ENCODE results near the gene VPS36.

Gene VPS36

DNA sequence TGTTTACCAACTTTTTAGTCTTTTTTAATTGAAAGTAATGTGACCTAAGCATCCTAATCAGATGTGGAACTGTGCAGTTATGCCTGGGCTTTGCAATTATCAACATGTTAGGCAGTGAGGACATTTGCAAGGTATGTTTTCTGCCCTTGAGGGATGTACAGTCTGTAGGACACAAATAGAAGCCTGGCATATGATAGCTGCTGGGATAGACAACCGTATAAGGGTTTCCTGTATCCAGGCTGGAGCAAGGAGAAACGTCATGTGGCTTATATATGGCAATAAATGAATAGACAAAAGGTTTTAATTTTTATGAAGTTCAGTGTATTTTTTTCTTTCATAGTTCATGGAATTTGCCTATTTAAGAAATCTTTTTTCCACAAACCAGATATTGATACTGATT, 2.0 kb upstream of the VPS36 start:
- Histone ChIP-seq H3K79me2 (ENCODE audit: control insufficient read depth, low read length) (peaks cover 59% of the 10 kb centered on the region), H3F3A (ENCODE audit: control insufficient read depth, insufficient read depth) (peaks cover 9% of the 10 kb centered on the region), H3K9me2 (replicated peaks; ENCODE audit: control insufficient read depth, low read length) (no peaks in the 10 kb centered on the region), H3K4me1 (ENCODE audit: control insufficient read depth, low read length) (peaks cover 48% of the 10 kb centered on the region), H3K27ac (ENCODE audit: low read depth, low read length) (no peak overlapping the region), H3K4me2 (ENCODE audit: low read length) (no peak overlapping the region), H3K9me3 (ENCODE audit: control insufficient read depth, insufficient read depth, low read length) (no peaks in the 10 kb centered on the region), H3K27me3 (ENCODE audit: control insufficient read depth, low read length) (no peaks in the 10 kb centered on the region), H3K4me3 (ENCODE audit: low read length) (no peak overlapping the region), H3K36me3 (ENCODE audit: control insufficient read depth, low read length) (peaks cover 35% of the 10 kb centered on the region), H4K20me1 (ENCODE audit: control insufficient read depth, insufficient read depth, low read depth, low read length) (peaks cover 20% of the 10 kb centered on the region; the same call in 1 of the 2 replicates)
- TF ChIP-seq, protein P1, sequence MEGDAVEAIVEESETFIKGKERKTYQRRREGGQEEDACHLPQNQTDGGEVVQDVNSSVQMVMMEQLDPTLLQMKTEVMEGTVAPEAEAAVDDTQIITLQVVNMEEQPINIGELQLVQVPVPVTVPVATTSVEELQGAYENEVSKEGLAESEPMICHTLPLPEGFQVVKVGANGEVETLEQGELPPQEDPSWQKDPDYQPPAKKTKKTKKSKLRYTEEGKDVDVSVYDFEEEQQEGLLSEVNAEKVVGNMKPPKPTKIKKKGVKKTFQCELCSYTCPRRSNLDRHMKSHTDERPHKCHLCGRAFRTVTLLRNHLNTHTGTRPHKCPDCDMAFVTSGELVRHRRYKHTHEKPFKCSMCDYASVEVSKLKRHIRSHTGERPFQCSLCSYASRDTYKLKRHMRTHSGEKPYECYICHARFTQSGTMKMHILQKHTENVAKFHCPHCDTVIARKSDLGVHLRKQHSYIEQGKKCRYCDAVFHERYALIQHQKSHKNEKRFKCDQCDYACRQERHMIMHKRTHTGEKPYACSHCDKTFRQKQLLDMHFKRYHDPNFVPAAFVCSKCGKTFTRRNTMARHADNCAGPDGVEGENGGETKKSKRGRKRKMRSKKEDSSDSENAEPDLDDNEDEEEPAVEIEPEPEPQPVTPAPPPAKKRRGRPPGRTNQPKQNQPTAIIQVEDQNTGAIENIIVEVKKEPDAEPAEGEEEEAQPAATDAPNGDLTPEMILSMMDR (IDR thresholded peaks at IDR 0.05; ENCODE audit: low read depth, low read length, poor library complexity, severe bottlenecking) = no peak
- no peak for TF ChIP-seq EZH2phosphoT487 (IDR thresholded peaks at IDR 0.05; ENCODE audit: borderline replicate concordance, low read length)

DNA sequence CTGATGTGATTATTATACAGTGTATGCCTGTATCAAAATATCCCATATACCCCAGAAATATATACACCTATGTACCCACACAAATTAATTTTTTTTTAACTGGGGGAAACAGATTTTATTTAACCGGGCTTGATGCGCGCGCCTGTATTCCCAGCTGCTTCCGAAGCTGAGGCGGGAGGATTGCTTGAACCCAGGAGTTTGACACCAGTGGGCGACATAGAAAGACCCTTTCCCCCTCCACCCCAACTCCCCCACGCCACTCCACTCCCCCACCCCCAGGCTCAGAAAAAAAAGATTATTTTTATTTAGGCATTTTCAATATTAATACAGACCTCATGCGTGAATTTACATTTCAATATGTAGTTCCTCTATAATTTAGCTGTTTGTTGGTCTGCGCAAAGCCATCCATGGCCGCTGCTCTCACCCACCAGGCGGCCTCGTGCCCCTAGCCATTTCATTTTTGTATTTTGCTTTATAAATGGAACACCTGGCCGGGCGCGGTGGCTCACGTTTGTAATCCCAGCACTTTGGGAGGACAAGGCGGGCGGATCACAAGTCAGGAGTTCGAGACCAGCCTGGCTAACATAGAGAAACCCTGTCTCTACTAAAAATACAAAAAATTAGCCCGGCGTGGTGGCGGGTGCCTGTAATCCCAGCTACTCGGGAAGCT, 836 bp upstream of the VPS36 start:
- H3K4me2 ChIP-seq (ENCODE audit: low read length) = peak overlapping the region; percentile 59
- TF ChIP-seq EZH2phosphoT487 (IDR thresholded peaks at IDR 0.05; ENCODE audit: borderline replicate concordance, low read length) = no peak
- TF ChIP-seq, protein P1 (IDR thresholded peaks at IDR 0.05; ENCODE audit: low read depth, low read length, poor library complexity, severe bottlenecking) = no peak
- H3K36me3 ChIP-seq (ENCODE audit: control insufficient read depth, low read length) = peaks cover 26% of the 10 kb centered on the region
- H3K9me2 ChIP-seq (replicated peaks; ENCODE audit: control insufficient read depth, low read length) = no peaks in the 10 kb centered on the region
- peaks cover 9% of the 10 kb centered on the region for H3F3A ChIP-seq (ENCODE audit: control insufficient read depth, insufficient read depth)
- no peaks in the 10 kb centered on the region for H3K9me3 ChIP-seq (ENCODE audit: control insufficient read depth, insufficient read depth, low read length)
- peaks cover 14% of the 10 kb centered on the region; the same call in 1 of the 2 replicates for H4K20me1 ChIP-seq (ENCODE audit: control insufficient read depth, insufficient read depth, low read depth, low read length)
- H3K27ac ChIP-seq (ENCODE audit: low read depth, low read length) = no peak overlapping the region
- peaks cover 57% of the 10 kb centered on the region for H3K79me2 ChIP-seq (ENCODE audit: control insufficient read depth, low read length)
- peak overlapping the region; percentile 98 for H3K4me3 ChIP-seq (ENCODE audit: low read length)
- no peaks in the 10 kb centered on the region for H3K27me3 ChIP-seq (ENCODE audit: control insufficient read depth, low read length)
- H3K4me1 ChIP-seq (ENCODE audit: control insufficient read depth, low read length) = peaks cover 40% of the 10 kb centered on the region

DNA sequence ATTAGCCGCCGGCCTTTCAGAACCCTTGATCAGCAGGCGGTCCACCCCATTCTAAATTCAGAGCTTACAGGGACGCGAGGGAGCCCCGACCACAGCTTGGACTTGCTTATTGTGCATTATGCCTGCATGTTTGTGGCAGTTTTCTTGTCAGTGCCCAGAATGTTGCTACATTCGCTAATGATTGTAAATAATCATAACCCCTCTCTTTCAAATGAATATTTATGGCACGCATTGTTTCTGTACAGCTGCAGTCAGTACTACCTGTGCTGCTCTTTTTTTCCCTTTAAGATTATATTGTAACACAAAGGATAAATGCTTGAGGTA, 321 bp upstream of the VPS36 start:
- Histone ChIP-seq H3K27me3 (ENCODE audit: control insufficient read depth, low read length) (no peaks in the 10 kb centered on the region), H3K4me3 (ENCODE audit: low read length) (peak overlapping the region; percentile 98), H3K4me2 (ENCODE audit: low read length) (peak overlapping the region; percentile 59), H3K36me3 (ENCODE audit: control insufficient read depth, low read length) (peaks cover 24% of the 10 kb centered on the region), H3K9me3 (ENCODE audit: control insufficient read depth, insufficient read depth, low read length) (no peaks in the 10 kb centered on the region), H3F3A (ENCODE audit: control insufficient read depth, insufficient read depth) (peaks cover 9% of the 10 kb centered on the region), H3K27ac (ENCODE audit: low read depth, low read length) (no peak overlapping the region), H3K9me2 (replicated peaks; ENCODE audit: control insufficient read depth, low read length) (no peaks in the 10 kb centered on the region), H4K20me1 (ENCODE audit: control insufficient read depth, insufficient read depth, low read depth, low read length) (peaks cover 11% of the 10 kb centered on the region; the same call in 1 of the 2 replicates), H3K4me1 (ENCODE audit: control insufficient read depth, low read length) (peaks cover 39% of the 10 kb centered on the region), H3K79me2 (ENCODE audit: control insufficient read depth, low read length) (peaks cover 55% of the 10 kb centered on the region)
- TF ChIP-seq, protein P1 (IDR thresholded peaks at IDR 0.05; ENCODE audit: low read depth, low read length, poor library complexity, severe bottlenecking) = peak; percentile 8
- TF ChIP-seq EZH2phosphoT487 (IDR thresholded peaks at IDR 0.05; ENCODE audit: borderline replicate concordance, low read length) = no peak
